Astrocyte of the cerebellum (primary cell): ENCODE results near the gene ISOC2.

Source experiments
- DNase-seq: peaks from one replicate; pipeline ENCODE4 v3.0.0-alpha.2; 2011; ENCODE audit warnings: low read depth
- H3K4me3 ChIP-seq: 2 replicates; pipeline ENCODE4 v1.5.1; 2011; ENCODE audit warnings: mild to moderate bottlenecking, low read depth, low read length, moderate library complexity
- in situ Hi-C: cut with HindIII; loops from 2 replicates; pipeline ENCODE4 v1.10.0; 2017; ENCODE audit warnings: low sequenced_read_pairs
- TF ChIP-seq, protein P1 (sequence below): IDR thresholded peaks from 2 replicates; pipeline ENCODE4 v1.5.1; 2012; ENCODE audit warnings: low read length, low read depth, moderate library complexity, mild to moderate bottlenecking; ENCODE audit errors: missing control alignments

ISOC2 gene

GRCh38 chr19:55406826-55407549, 54.5 kb downstream of the ISOC2 start:
- DNase-seq: no peak
- in situ Hi-C loops: no loop called here
- H3K4me3 ChIP-seq: peak overlapping the region; percentile 81
- TF ChIP-seq, protein P1, sequence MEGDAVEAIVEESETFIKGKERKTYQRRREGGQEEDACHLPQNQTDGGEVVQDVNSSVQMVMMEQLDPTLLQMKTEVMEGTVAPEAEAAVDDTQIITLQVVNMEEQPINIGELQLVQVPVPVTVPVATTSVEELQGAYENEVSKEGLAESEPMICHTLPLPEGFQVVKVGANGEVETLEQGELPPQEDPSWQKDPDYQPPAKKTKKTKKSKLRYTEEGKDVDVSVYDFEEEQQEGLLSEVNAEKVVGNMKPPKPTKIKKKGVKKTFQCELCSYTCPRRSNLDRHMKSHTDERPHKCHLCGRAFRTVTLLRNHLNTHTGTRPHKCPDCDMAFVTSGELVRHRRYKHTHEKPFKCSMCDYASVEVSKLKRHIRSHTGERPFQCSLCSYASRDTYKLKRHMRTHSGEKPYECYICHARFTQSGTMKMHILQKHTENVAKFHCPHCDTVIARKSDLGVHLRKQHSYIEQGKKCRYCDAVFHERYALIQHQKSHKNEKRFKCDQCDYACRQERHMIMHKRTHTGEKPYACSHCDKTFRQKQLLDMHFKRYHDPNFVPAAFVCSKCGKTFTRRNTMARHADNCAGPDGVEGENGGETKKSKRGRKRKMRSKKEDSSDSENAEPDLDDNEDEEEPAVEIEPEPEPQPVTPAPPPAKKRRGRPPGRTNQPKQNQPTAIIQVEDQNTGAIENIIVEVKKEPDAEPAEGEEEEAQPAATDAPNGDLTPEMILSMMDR: no peak

DNA sequence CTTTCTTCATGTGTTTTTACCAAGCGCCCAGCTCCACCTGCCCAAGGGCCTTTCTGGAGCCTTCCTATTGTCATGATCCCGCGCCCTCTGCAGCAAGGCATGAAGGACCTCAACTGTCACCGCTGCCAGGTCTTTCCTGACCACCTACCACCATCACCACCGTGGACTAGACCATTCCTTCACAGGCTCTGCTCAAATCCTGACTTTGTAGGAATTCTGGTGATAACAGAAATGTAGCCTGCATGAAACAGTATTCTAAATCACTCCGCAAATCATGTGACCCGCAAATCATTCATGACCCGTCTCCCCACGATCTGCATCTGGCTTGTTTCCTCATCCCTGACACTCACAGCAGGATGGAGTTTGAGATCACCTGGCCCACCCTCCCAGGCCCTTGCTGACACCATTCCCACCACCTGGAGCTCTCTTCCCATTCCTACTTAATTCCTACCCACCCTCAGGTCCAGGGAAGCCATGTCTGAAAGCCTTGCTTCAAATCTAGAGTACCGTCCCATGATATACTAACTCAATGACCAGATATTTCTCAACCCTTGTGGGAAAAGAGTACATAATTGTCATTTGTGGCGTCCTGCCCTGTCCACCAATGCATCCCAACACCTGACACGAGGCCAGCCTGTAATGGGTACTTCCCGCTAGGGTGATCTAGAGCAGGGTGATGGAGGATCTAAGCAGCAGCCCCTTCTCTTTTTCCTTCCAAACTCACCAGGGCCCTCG, 55.2 kb downstream of the ISOC2 start:
- in situ Hi-C loops: no loop called here
- TF ChIP-seq, protein P1: no peak
- no peak for DNase-seq
- H3K4me3 ChIP-seq: peak overlapping the region; percentile 81

DNA sequence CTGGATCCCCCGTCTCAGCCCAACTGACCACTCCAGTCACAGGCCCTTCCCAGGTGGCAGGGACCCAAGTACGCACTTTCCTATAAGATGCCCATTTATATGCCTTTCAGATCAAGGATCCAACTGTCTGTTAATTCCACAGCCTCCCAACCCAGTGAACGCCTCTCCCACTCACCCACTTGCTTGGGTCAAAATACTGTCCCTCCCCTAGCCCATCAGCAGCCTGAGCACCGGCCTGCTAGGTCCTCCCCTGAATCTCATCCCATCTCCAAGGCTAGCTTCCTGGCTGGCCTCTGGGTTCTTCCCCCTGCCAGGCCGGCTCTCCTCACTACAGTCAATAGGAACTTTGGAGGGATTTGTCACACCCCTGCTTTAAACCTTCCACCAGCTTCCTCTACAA, 55.8 kb downstream of the ISOC2 start:
- TF ChIP-seq, protein P1: no peak
- in situ Hi-C loops: no loop called here
- H3K4me3 ChIP-seq: peak overlapping the region; percentile 81
- DNase-seq: no peak
